Mesendoderm (in vitro differentiated cells): ENCODE measurements around the gene PRR20G.
"Not testable (repeated sequence)": the region's sequence is repeated elsewhere in the genome, so short reads cannot be mapped to it uniquely, and the experiment has no call there.

Experiments used
- DNase-seq: peaks from one replicate; pipeline ENCODE4 v3.0.0; 2013
- H2AK5ac ChIP-seq: 2 replicates; pipeline ENCODE4 v1.6.1; 2013; ENCODE audit warnings: low read length, inconsistent platforms
- H2BK120ac ChIP-seq: 2 replicates; pipeline ENCODE4 v1.6.1; 2013; ENCODE audit warnings: low read depth, mild to moderate bottlenecking, low read length, moderate library complexity, mixed read lengths
- H2BK15ac ChIP-seq: replicated peaks from 2 replicates; pipeline ENCODE4 v1.6.1; 2013; ENCODE audit warnings: low read depth, mild to moderate bottlenecking, moderate library complexity
- H2BK5ac ChIP-seq: 2 replicates; pipeline ENCODE4 v1.6.1; 2013; ENCODE audit warnings: low read length, inconsistent platforms
- H3K18ac ChIP-seq: 2 replicates; pipeline ENCODE4 v1.6.1; 2013; ENCODE audit warnings: mild to moderate bottlenecking, low read length, mixed read lengths
- H3K23ac ChIP-seq: one replicate; pipeline ENCODE4 v1.6.1; 2013; ENCODE audit warnings: low read length
- H3K27ac ChIP-seq: 2 replicates; pipeline ENCODE4 v1.5.1; 2013; ENCODE audit warnings: low read depth, mild to moderate bottlenecking, inconsistent platforms, low read length, moderate library complexity
- H3K27me3 ChIP-seq: 2 replicates; pipeline ENCODE4 v1.6.1; 2013; ENCODE audit warnings: low read length, control low read depth, mild to moderate bottlenecking, inconsistent platforms; ENCODE audit not compliant: insufficient read depth, poor library complexity
- H3K36me3 ChIP-seq: 2 replicates; pipeline ENCODE4 v1.6.1; 2013; ENCODE audit warnings: low read length, inconsistent platforms; ENCODE audit not compliant: control insufficient read depth, insufficient read depth
- H3K4ac ChIP-seq: one replicate; pipeline ENCODE4 v1.6.1; 2013; ENCODE audit warnings: low read depth, mild to moderate bottlenecking, low read length, moderate library complexity
- H3K4me1 ChIP-seq: 2 replicates; pipeline ENCODE4 v1.6.1; 2013; ENCODE audit warnings: low read depth, low read length, inconsistent platforms; ENCODE audit not compliant: control insufficient read depth
- H3K4me2 ChIP-seq: 2 replicates; pipeline ENCODE4 v1.6.1; 2013; ENCODE audit warnings: low read length
- H3K4me3 ChIP-seq: 2 replicates; pipeline ENCODE4 v1.5.1; 2013; ENCODE audit warnings: mild to moderate bottlenecking, low read length
- H3K56ac ChIP-seq: one replicate; pipeline ENCODE4 v1.6.1; 2013; ENCODE audit warnings: low read length
- H3K79me1 ChIP-seq: 2 replicates; pipeline ENCODE4 v1.6.1; 2013; ENCODE audit warnings: low read length, inconsistent platforms
- H3K79me2 ChIP-seq: 2 replicates; pipeline ENCODE4 v1.6.1; 2013; ENCODE audit warnings: mild to moderate bottlenecking, low read length; ENCODE audit not compliant: control insufficient read depth, insufficient read depth
- H3K9ac ChIP-seq: 2 replicates; pipeline ENCODE4 v1.6.1; 2013; ENCODE audit warnings: low read length, inconsistent platforms
- H4K5ac ChIP-seq: one replicate; pipeline ENCODE4 v1.6.1; 2013; ENCODE audit warnings: low read length
- H4K8ac ChIP-seq: one replicate; pipeline ENCODE4 v1.6.1; 2013; ENCODE audit warnings: low read depth, mild to moderate bottlenecking, control low read depth, low read length, moderate library complexity
- WGBS: extraction: QIAGEN DNeasy Blood & Tissue Kit; methylation state at CpG from one replicate; pipeline ENCODE4 v1.1.7; 2013; ENCODE audit warnings: low lambda C conversion rate, missing lambda C conversion rate; ENCODE audit not compliant: insufficient coverage; ENCODE audit errors: extremely low coverage; 5-methylcytosine and 5-hydroxymethylcytosine counted together

The PRR20G gene

DNA sequence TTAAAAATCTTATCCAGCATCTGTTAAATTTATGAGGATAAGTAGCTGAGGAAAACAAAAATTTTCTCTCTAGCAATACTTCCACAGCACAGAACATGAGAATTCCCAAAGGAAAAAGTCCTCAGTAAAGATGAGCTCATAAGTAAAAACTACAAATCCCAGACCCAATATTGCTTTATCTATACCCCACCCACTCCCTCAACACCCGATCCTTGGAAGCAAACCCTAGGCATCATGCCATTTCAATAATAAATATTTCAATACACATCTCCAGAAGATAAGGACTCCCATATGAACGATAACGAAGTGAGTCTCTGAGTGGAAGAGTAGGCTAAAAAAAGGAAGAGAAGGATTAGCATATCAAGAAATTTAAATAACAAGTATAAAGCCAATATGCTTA lies 8.3 kb upstream of the PRR20G start:
- Histone ChIP-seq H3K4ac (no peak overlapping the region), H2BK5ac (no peak overlapping the region), H3K4me1 (no peaks in the 10 kb centered on the region), H3K27me3 (no peaks in the 10 kb centered on the region), H3K79me2 (no peaks in the 10 kb centered on the region), H2BK15ac (no peak overlapping the region), H3K27ac (no peak overlapping the region), H3K79me1 (no peaks in the 10 kb centered on the region), H3K36me3 (no peaks in the 10 kb centered on the region), H3K4me3 (no peak overlapping the region), H2AK5ac (no peak overlapping the region), H4K5ac (no peak overlapping the region), H3K9ac (no peak overlapping the region), H2BK120ac (no peak overlapping the region), H3K56ac (no peak overlapping the region), H3K18ac (no peak overlapping the region), H3K23ac (no peak overlapping the region), H3K4me2 (no peak overlapping the region), H4K8ac (no peak overlapping the region)
- no peak for DNase-seq
- no CpG with 5 or more reads among the region's 3 CpGs for WGBS

DNA sequence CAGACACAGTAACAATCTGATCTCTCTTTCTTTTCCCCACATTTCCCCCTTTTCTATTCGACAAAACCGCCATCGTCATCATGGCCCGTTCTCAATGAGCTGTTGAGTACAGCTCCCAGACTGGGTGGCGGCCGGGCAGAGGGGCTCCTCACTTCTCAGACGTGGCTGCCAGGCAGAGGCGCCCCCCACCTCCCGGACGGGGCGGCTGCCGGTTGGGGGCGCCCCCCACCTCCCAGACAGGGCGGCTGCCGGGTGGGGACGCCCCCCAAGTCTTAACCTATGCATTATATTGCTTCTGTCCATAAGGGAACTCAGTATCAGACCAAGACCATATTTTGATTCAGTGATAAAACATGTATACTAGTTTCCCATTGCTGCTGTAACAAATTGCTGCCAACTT lies 5.8 kb upstream of the PRR20G start:
- not testable (repeated sequence) for H4K8ac ChIP-seq, H3K4ac ChIP-seq, H3K36me3 ChIP-seq, H3K4me2 ChIP-seq, H3K23ac ChIP-seq, H3K4me1 ChIP-seq, H3K79me1 ChIP-seq, H3K56ac ChIP-seq, H2BK120ac ChIP-seq, H3K4me3 ChIP-seq, H3K9ac ChIP-seq, H2BK5ac ChIP-seq, H2AK5ac ChIP-seq, H4K5ac ChIP-seq, H3K79me2 ChIP-seq, H3K27ac ChIP-seq, H2BK15ac ChIP-seq, H3K18ac ChIP-seq, H3K27me3 ChIP-seq, DNase-seq
- WGBS = no CpG with 5 or more reads among the region's 16 CpGs

DNA sequence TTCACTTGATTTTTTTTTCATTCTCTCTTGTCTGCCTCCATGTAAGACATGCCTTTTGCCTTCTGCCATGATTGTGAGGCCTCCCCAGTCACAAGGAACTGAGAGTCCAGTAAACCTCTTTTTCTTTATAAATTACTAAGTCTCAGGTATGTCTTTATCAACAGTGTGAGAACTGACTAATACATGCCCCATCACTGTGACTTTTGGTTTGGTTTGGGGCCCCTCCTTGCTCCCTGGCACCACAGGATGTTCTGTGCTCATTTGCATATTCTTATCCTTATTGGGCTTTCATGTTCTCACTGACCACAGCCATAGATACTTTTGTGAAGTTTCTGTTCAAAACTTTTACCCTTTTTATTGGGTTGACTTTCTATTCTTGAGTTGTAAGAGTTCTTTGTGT lies 3.8 kb upstream of the PRR20G start:
- Histone ChIP-seq H3K27ac (no peak overlapping the region), H3K56ac (no peak overlapping the region), H3K27me3 (no peaks in the 10 kb centered on the region), H3K9ac (no peak overlapping the region), H3K18ac (no peak overlapping the region), H3K79me2 (no peaks in the 10 kb centered on the region), H3K23ac (no peak overlapping the region), H4K8ac (no peak overlapping the region), H3K4ac (no peak overlapping the region), H2BK15ac (no peak overlapping the region), H3K4me3 (no peak overlapping the region), H2AK5ac (no peak overlapping the region), H2BK120ac (no peak overlapping the region), H2BK5ac (no peak overlapping the region), H3K4me1 (no peaks in the 10 kb centered on the region), H3K79me1 (no peaks in the 10 kb centered on the region), H4K5ac (no peak overlapping the region), H3K36me3 (no peaks in the 10 kb centered on the region), H3K4me2 (no peak overlapping the region)
- DNase-seq = no peak

DNA sequence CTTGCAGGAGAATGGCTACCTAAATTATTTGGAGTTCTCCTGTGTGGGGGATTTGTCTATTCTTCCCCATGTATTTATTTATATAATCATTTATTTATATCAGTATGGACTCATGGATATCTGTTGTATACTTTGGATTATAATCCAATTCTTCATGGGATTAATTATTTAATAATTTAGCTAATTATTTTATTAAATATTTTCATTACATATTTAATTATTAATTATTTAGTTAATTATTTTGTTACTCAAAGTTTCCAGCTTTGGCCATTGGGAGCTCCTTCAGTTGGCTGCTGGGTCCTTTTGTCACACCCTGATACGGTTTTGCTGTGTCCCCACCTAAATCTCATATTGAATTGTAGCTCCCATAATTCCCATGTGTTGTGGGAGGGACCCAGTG lies 3.3 kb upstream of the PRR20G start:
- no peak overlapping the region for H4K5ac ChIP-seq
- H3K56ac ChIP-seq = no peak overlapping the region
- no peak overlapping the region for H3K4ac ChIP-seq
- H4K8ac ChIP-seq = no peak overlapping the region
- no peak overlapping the region for H3K9ac ChIP-seq
- no peak overlapping the region for H2AK5ac ChIP-seq
- DNase-seq = no peak
- H3K79me1 ChIP-seq = no peaks in the 10 kb centered on the region
- H3K23ac ChIP-seq = no peak overlapping the region
- no peaks in the 10 kb centered on the region for H3K27me3 ChIP-seq
- H3K36me3 ChIP-seq = no peaks in the 10 kb centered on the region
- no peak overlapping the region for H2BK15ac ChIP-seq
- no peak overlapping the region for H3K4me2 ChIP-seq
- H3K18ac ChIP-seq = no peak overlapping the region
- no peaks in the 10 kb centered on the region for H3K4me1 ChIP-seq
- H2BK5ac ChIP-seq = no peak overlapping the region
- H3K4me3 ChIP-seq = no peak overlapping the region
- no peaks in the 10 kb centered on the region for H3K79me2 ChIP-seq
- no peak overlapping the region for H2BK120ac ChIP-seq
- H3K27ac ChIP-seq = no peak overlapping the region
- WGBS = no CpG with 5 or more reads among the region's 1 CpG

DNA sequence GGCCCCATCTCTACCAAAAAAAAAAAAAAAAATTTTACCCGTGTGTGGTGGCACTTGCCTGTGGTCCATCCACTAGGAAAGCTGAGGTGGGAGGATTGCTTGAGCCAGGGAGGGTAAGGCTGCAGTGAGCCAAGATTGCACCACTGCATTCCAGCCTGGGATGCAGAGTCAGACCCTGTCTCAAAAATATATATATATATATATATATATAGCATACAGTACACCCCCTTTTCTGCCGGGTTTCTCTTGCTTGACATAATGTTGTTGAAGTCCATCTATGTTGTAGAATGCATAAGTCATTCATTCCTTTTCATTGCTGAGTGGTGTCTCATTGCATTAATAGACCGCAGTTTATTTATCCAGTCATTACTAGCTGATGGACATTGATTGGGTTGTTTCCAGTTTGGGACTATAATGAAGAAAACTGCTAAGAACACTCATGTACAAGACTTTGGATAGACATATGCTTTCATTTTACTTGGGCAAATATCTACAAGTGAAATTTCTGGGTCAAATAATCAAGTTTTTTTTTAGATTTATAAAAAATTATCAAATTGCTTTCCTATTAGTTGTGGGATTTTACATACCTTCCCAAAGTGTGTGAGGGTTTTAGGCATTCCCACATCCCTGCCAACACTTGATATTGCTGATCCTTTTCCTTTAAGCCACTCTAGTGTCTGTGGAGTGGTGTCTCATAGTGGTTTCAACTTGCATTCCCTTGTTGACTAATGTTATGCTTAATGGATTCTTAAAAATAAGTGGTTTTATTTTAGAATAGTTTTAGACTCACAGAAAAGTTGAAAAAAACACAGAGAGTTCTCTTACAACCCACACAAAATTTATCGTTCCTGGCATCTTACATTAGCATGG lies 2.1 kb upstream of the PRR20G start:
- Histone ChIP-seq H3K79me2 (no peaks in the 10 kb centered on the region), H3K27ac (no peak overlapping the region), H3K4me2 (no peak overlapping the region), H2BK15ac (no peak overlapping the region), H3K4me1 (no peaks in the 10 kb centered on the region), H3K27me3 (no peaks in the 10 kb centered on the region), H2AK5ac (no peak overlapping the region), H2BK5ac (no peak overlapping the region), H3K4me3 (no peak overlapping the region), H2BK120ac (no peak overlapping the region), H3K36me3 (no peaks in the 10 kb centered on the region), H3K79me1 (no peaks in the 10 kb centered on the region), H4K8ac (no peak overlapping the region), H3K23ac (no peak overlapping the region), H3K56ac (no peak overlapping the region), H3K4ac (no peak overlapping the region), H3K18ac (no peak overlapping the region), H4K5ac (no peak overlapping the region), H3K9ac (no peak overlapping the region)
- peak; percentile 13 for DNase-seq
- WGBS = no CpG with 5 or more reads among the region's 4 CpGs
